Stimulated activated CD4-positive, alpha-beta T cell treated with anti-CD3 and anti-CD28 coated beads, Interleukin-12 subunit alpha, Interleukin-12 subunit beta, amount 100 ng/mL, for 48 hours (primary cell): ENCODE data around the gene NDUFA11.
"Not testable (repeated sequence)": the region's sequence is repeated elsewhere in the genome, so short reads cannot be mapped to it uniquely, and the experiment has no call there.

Experiments used
- DNase-seq, 3 donors: peaks; one replicate each; pipeline ENCODE4 v3.0.0-alpha.2; 2020; ENCODE audit warnings: low read depth in 2 of 3, low spot score in 1 of 3

The NDUFA11 gene

DNA sequence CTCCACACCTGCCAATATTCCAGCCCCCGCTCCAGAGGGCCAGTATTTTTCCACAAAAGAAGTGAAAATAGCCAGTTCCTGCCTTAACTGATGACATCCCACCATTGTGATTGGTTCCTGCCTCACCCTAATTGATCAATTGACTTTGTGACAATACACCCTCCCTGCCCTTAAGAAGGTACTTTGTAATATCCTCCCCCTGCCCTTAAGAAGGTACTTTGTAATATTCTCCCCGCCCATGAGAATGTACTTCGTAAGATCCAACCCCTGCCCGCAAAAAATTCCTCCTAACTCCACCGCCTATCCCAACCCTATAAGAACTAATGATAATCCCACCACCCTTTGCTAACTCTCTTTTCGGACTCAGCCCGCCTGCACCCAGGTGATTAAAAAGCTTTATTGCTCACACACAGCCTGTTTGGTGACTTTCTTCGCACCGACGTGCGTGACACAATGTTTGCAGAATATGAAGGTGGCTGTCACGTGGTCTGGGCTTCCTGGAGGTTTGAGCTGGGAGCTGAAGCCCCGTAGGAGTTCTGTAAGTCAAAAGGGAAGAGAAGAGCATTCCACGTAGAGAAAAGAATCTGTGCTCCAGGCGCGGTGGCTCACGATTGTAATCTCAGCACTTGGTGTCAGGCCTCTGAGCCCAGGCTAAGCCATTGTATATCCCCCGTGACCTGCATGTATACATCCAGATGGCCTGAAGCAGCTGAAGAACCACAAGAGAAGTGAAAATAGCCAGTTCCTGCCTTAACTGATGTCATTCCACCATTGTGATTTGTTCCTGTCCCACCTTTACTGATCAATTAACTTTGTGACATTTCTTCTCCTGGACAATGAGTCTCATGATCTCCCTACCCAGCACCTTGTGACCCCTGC, 46.1 kb downstream of the NDUFA11 start:
- no peak for DNase-seq

DNA sequence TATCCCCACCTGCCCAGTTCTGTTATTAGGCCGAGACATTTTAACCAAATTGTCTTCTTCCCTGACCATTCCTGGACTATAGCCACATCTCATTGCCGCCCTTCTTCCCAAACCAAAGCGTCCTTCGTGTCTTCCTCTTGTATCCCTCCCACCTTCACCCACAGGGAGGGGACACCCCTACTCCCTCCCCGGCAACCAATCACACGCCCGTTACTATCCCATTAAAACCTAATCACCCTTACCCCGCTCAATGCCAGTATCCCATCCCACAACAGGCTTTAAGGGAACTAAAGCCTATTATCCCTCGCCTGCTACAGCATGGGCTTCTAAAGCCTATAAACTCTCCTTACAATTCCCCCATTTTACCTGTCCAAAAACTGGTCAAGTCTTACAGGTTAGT, 48.4 kb downstream of the NDUFA11 start:
- DNase-seq, result not testable (repeated sequence)

DNA sequence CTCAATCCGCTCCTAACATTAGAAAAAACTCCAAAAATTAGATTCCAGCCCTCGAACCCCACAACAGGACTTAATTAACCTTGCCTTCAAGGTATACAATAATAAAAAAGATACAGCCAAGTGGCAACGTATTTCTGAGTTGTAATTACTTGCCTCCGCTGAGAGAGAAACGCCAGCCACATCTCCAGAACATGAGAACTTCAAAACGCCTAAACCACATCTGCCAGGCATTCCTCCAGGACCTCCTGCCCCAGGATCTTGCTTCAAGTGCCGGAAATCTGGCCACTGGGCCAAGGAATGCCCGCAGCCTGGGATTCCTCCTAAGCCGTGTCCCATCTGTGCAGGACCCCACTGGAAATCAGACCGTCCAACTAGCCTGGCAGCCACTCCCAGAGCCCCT, 49.5 kb downstream of the NDUFA11 start:
- not testable (repeated sequence) for DNase-seq

GRCh38 chr19:5851302-5851701, 52.3 kb downstream of the NDUFA11 start, which contains the start of gene FUT3:
FUT3 (minus strand) TSS chr19:5851449.
- DNase-seq, result no peak

DNA sequence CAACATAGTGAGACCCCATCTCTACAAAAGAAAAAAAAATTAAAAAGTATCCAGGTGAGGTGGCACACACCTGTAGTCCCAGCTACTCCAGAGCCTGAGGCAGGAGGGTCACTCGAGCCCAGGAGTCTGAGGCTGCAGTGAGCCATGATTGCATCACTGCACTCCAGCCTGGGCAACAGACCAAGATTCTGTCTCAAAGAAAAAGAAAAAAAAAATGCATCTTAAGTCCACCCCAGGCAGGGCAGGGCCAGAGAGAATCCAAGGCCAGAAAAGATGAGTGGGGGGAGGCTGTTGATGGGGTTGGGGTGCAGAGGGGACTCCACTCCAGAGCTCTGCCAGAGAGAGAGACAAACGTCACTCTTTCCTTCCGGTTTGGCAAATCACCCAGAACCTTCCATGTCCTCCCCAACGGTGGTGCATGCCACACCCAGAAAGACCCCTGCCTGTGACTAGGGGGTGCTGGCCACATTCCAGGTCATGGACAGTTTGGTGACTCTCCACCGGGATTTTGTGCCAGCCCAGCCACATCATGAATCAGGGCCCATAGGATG, 52.8 kb downstream of the NDUFA11 start:
- DNase-seq, result no peak

DNA sequence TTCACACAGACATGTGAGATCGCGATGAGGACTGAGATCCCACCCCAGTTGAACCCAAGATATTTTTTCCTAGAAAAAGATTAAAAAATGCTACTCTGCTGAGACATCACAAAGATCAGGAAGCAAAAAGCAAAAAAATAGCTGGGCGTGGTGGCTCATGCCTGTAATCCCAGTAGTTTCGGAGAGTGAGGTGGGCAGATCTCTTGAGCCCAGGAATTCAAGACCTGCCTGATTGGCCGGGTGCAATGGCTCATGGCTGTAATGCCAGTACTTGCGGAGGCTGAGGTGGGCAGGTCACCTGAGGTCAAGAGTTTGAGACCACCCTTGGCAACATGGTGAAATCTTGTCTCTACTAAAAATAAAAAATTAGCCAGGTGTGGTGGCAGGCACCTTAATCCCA, 53.4 kb downstream of the NDUFA11 start:
- DNase-seq, result no peak

- DNase-seq, result not testable (repeated sequence)
Observed at GRCh38 chr19:5848621-5849020, 55.0 kb downstream of the NDUFA11 start.

DNA sequence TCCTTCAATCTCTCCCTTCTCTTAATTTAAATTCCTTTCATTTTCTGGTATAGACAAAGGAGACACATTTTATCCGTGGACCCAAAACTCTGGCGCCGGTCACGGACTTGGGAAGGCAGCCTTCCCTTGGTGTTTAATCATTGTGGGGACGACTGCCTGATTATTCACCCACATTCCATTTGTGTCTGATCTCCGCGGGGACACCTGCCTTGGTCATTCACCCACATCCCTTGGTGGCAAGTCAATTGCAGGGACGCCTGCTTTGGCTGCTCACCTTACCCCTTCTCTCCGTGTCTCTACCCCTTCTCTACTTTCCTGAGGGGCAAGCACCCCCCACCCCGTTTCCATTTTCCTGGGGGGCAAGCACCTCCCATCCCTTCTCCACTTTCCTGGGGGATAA, 55.7 kb downstream of the NDUFA11 start:
- DNase-seq, result not testable (repeated sequence)
